IPS-18c (cell line): ENCODE measurements around the gene COL25A1.
"Not testable (repeated sequence)": the region's sequence is repeated elsewhere in the genome, so short reads cannot be mapped to it uniquely, and the experiment has no call there.

Source experiments
- H3K4me3 ChIP-seq: 2 replicates; pipeline ENCODE4 v1.7.0; 2013; ENCODE audit warnings: low read depth, mild to moderate bottlenecking, low read length, moderate library complexity; ENCODE audit not compliant: insufficient read depth
- H3K9me3 ChIP-seq: one replicate; pipeline ENCODE4 v1.6.1; 2013; ENCODE audit warnings: mild to moderate bottlenecking, low read length, moderate library complexity; ENCODE audit not compliant: control insufficient read depth, insufficient read depth

COL25A1 gene

GRCh38 chr4:108877821-108878220, 424.6 kb downstream of the COL25A1 start:
- H3K9me3 ChIP-seq: no peaks in the 10 kb centered on the region
- no peak overlapping the region for H3K4me3 ChIP-seq

- Histone ChIP-seq H3K9me3 (no peaks in the 10 kb centered on the region), H3K4me3 (no peak overlapping the region)
Measured at GRCh38 chr4:108874806-108875205, 427.7 kb downstream of the COL25A1 start.

GRCh38 chr4:108869970-108870369, 432.5 kb downstream of the COL25A1 start:
- H3K4me3 ChIP-seq, H3K9me3 ChIP-seq: not testable (repeated sequence)

- Histone ChIP-seq H3K9me3 (no peaks in the 10 kb centered on the region), H3K4me3 (no peak overlapping the region)
Measured at GRCh38 chr4:108868606-108869227, 433.7 kb downstream of the COL25A1 start.

GRCh38 chr4:108867476-108867875, 435.0 kb downstream of the COL25A1 start:
- no peak overlapping the region for H3K4me3 ChIP-seq

GRCh38 chr4:108861334-108861733, 441.1 kb downstream of the COL25A1 start:
- H3K9me3 ChIP-seq: no peaks in the 10 kb centered on the region
- H3K4me3 ChIP-seq: no peak overlapping the region

More at GRCh38 chr4:108867476-108867875, 435.0 kb downstream of the COL25A1 start:
- H3K9me3 ChIP-seq: no peaks in the 10 kb centered on the region

GRCh38 chr4:108854786-108855185, 447.7 kb downstream of the COL25A1 start:
- H3K9me3 ChIP-seq: no peaks in the 10 kb centered on the region
- H3K4me3 ChIP-seq: no peak overlapping the region

- no peaks in the 10 kb centered on the region for H3K9me3 ChIP-seq
- no peak overlapping the region for H3K4me3 ChIP-seq
Measured at GRCh38 chr4:108852691-108853090, 449.8 kb downstream of the COL25A1 start.

GRCh38 chr4:108851366-108851765, 451.1 kb downstream of the COL25A1 start:
- H3K9me3 ChIP-seq: no peaks in the 10 kb centered on the region
- no peak overlapping the region for H3K4me3 ChIP-seq

- H3K9me3 ChIP-seq: no peaks in the 10 kb centered on the region
- H3K4me3 ChIP-seq: no peak overlapping the region
Measured at GRCh38 chr4:108850219-108850649, 452.2 kb downstream of the COL25A1 start.

- Histone ChIP-seq H3K4me3 (no peak overlapping the region), H3K9me3 (no peaks in the 10 kb centered on the region)
Measured at GRCh38 chr4:108849611-108850168, 452.8 kb downstream of the COL25A1 start.

- Histone ChIP-seq H3K4me3 (no peak overlapping the region), H3K9me3 (no peaks in the 10 kb centered on the region)
Measured at GRCh38 chr4:108846568-108846967, 455.9 kb downstream of the COL25A1 start.

GRCh38 chr4:108840426-108840975, 462.0 kb downstream of the COL25A1 start:
- H3K4me3 ChIP-seq: no peak overlapping the region
- no peaks in the 10 kb centered on the region for H3K9me3 ChIP-seq

GRCh38 chr4:108839333-108839732, 463.1 kb downstream of the COL25A1 start:
- no peaks in the 10 kb centered on the region for H3K9me3 ChIP-seq

GRCh38 chr4:108838451-108838850, 464.0 kb downstream of the COL25A1 start:
- H3K9me3 ChIP-seq: no peaks in the 10 kb centered on the region
- H3K4me3 ChIP-seq: no peak overlapping the region

More at GRCh38 chr4:108839333-108839732, 463.1 kb downstream of the COL25A1 start:
- H3K4me3 ChIP-seq: no peak overlapping the region

GRCh38 chr4:108834835-108835384, 467.5 kb downstream of the COL25A1 start:
- H3K9me3 ChIP-seq: no peaks in the 10 kb centered on the region
- H3K4me3 ChIP-seq: no peak overlapping the region

- no peaks in the 10 kb centered on the region for H3K9me3 ChIP-seq
- no peak overlapping the region for H3K4me3 ChIP-seq
Measured at GRCh38 chr4:108834166-108834834, 468.2 kb downstream of the COL25A1 start.

GRCh38 chr4:108833046-108833445, 469.4 kb downstream of the COL25A1 start:
- H3K9me3 ChIP-seq: no peaks in the 10 kb centered on the region
- H3K4me3 ChIP-seq: no peak overlapping the region
